ENCODE measurements around the gene HNRNPA2B1. TPM values are rescaled to one million over a fixed set of nuclear protein-coding genes. Genes with fewer than 3 reads are reported as not detected.
"Not testable (repeated sequence)": the region's sequence is repeated elsewhere in the genome, so short reads cannot be mapped to it uniquely, and the experiment has no call there.

Gene HNRNPA2B1
- total RNA-seq, 1 donor, result 135 TPM

GRCh38 chr7:26155531-26156375 is 44.8 kb downstream of the HNRNPA2B1 start:
- TF ChIP-seq CTCF (IDR thresholded peaks at IDR 0.05; ENCODE audit: insufficient read depth, low read depth, low read length), result no peak
- peak overlapping the region; percentile 42 for H3K4me3 ChIP-seq (ENCODE audit: low read depth, low read length)
- DNase-seq (ENCODE audit: low read depth), result peak; percentile 69

- H3K4me3 ChIP-seq (ENCODE audit: low read depth, low read length), result no peak overlapping the region
- DNase-seq (ENCODE audit: low read depth), result no peak
- TF ChIP-seq CTCF (IDR thresholded peaks at IDR 0.05; ENCODE audit: insufficient read depth, low read depth, low read length), result no peak
Measured at GRCh38 chr7:26153823-26154783, 46.4 kb downstream of the HNRNPA2B1 start.

- peak overlapping the region; percentile 56 for H3K4me3 ChIP-seq (ENCODE audit: low read depth, low read length)
- no peak for DNase-seq (ENCODE audit: low read depth)
- TF ChIP-seq CTCF (IDR thresholded peaks at IDR 0.05; ENCODE audit: insufficient read depth, low read depth, low read length), result no peak
Measured at GRCh38 chr7:26153241-26153822, 47.2 kb downstream of the HNRNPA2B1 start.

GRCh38 chr7:26152782-26153240 is 47.7 kb downstream of the HNRNPA2B1 start:
- not testable (repeated sequence) for DNase-seq (ENCODE audit: low read depth)
- H3K4me3 ChIP-seq (ENCODE audit: low read depth, low read length), result peak overlapping the region; percentile 67

GRCh38 chr7:26151953-26152781 is 48.4 kb downstream of the HNRNPA2B1 start, which contains the start of gene NFE2L3:
Gene NFE2L3 (plus strand): TSS chr7:26152198. CDS start chr7:26152499, 301 bp downstream.
- peak; percentile 57 for DNase-seq (ENCODE audit: low read depth)
- TF ChIP-seq CTCF (IDR thresholded peaks at IDR 0.05; ENCODE audit: insufficient read depth, low read depth, low read length), result peak; percentile 6
- H3K4me3 ChIP-seq (ENCODE audit: low read depth, low read length), result peak within 1 kb of the TSS; percentile 67

GRCh38 chr7:26151650-26151952 is 48.9 kb downstream of the HNRNPA2B1 start:
- no peak for DNase-seq (ENCODE audit: low read depth)
- TF ChIP-seq CTCF (IDR thresholded peaks at IDR 0.05; ENCODE audit: insufficient read depth, low read depth, low read length), result no peak
- H3K4me3 ChIP-seq (ENCODE audit: low read depth, low read length), result peak overlapping the region; percentile 67
